ENCODE results near the gene XRN2.

GRCh38 chr20:21273755-21274386 lies 29.3 kb upstream of the XRN2 start:
- no peak for TF ChIP-seq CTCF (IDR thresholded peaks at IDR 0.05)
- no peak for TF ChIP-seq RNF2 (IDR thresholded peaks at IDR 0.05; ENCODE audit: borderline replicate concordance, low read depth)
- no peak for TF ChIP-seq MAZ (IDR thresholded peaks at IDR 0.05; ENCODE audit: borderline replicate concordance, low read depth, low read length)
- no peak for TF ChIP-seq MAFK (IDR thresholded peaks at IDR 0.05; ENCODE audit: partially characterized antibody)
- no peak for TF ChIP-seq ESRRA (IDR thresholded peaks at IDR 0.05; ENCODE audit: borderline replicate concordance, low read length)
- TF ChIP-seq BHLHE40 (IDR thresholded peaks at IDR 0.05; ENCODE audit: low read depth, low read length): no peak
- no peak for TF ChIP-seq EHMT2 (IDR thresholded peaks at IDR 0.05; ENCODE audit: low read depth)
- no peak for TF ChIP-seq EP300 (IDR thresholded peaks at IDR 0.05)

Data from A549 (cell line).